ENCODE data around the gene LRP1B. TPM values are rescaled to one million over a fixed set of nuclear protein-coding genes. Genes with fewer than 3 reads are reported as not detected.

LRP1B gene
- total RNA-seq, 2 donors from 2014 or later, result 0.02 TPM; not detected in 1

GRCh38 chr2:142045641-142046040 is 85.2 kb downstream of the LRP1B start:
- no peaks in the 10 kb centered on the region for H3K9me3 ChIP-seq (ENCODE audit: control insufficient read depth, low read length, poor library complexity, severe bottlenecking)
- DNase-seq (no peak), ATAC-seq (no peak)
- H3K4me1 Mint-ChIP-seq, result no peaks in the 10 kb centered on the region
- H3K27ac Mint-ChIP-seq, result no peak overlapping the region
- H3K27me3 Mint-ChIP-seq, result no peaks in the 10 kb centered on the region
- no peaks in the 10 kb centered on the region for H3K36me3 Mint-ChIP-seq (ENCODE audit: low read depth)
- H3K4me3 Mint-ChIP-seq, result no peak overlapping the region

GRCh38 chr2:142044197-142044596 is 86.6 kb downstream of the LRP1B start:
- no peaks in the 10 kb centered on the region for H3K9me3 ChIP-seq (ENCODE audit: control insufficient read depth, low read length, poor library complexity, severe bottlenecking)
- ATAC-seq (no peak), DNase-seq (no peak)
- Mint-ChIP-seq H3K4me3 (no peak overlapping the region), H3K27me3 (no peaks in the 10 kb centered on the region), H3K36me3 (ENCODE audit: low read depth) (no peaks in the 10 kb centered on the region), H3K4me1 (no peaks in the 10 kb centered on the region), H3K27ac (no peak overlapping the region)

GRCh38 chr2:142042536-142043199 is 88.1 kb downstream of the LRP1B start:
- H3K27ac Mint-ChIP-seq, result no peak overlapping the region
- no peaks in the 10 kb centered on the region for H3K27me3 Mint-ChIP-seq
- no peak overlapping the region for H3K4me3 Mint-ChIP-seq
- no peaks in the 10 kb centered on the region for H3K36me3 Mint-ChIP-seq (ENCODE audit: low read depth)
- no peak for ATAC-seq
- DNase-seq, result no peak
- no peaks in the 10 kb centered on the region for H3K4me1 Mint-ChIP-seq
- H3K9me3 ChIP-seq (ENCODE audit: control insufficient read depth, low read length, poor library complexity, severe bottlenecking), result no peaks in the 10 kb centered on the region

GRCh38 chr2:142041996-142042395 is 88.8 kb downstream of the LRP1B start:
- no peaks in the 10 kb centered on the region for H3K9me3 ChIP-seq (ENCODE audit: control insufficient read depth, low read length, poor library complexity, severe bottlenecking)
- H3K4me3 Mint-ChIP-seq, result no peak overlapping the region
- H3K36me3 Mint-ChIP-seq (ENCODE audit: low read depth), result no peaks in the 10 kb centered on the region
- no peaks in the 10 kb centered on the region for H3K27me3 Mint-ChIP-seq
- DNase-seq (no peak), ATAC-seq (no peak)
- no peaks in the 10 kb centered on the region for H3K4me1 Mint-ChIP-seq
- H3K27ac Mint-ChIP-seq, result no peak overlapping the region

- no peak overlapping the region for H3K27ac Mint-ChIP-seq
Observed at GRCh38 chr2:142041105-142041504, 89.7 kb downstream of the LRP1B start.

GRCh38 chr2:142040556-142040955 is 90.3 kb downstream of the LRP1B start:
- Mint-ChIP-seq H3K4me3 (no peak overlapping the region), H3K4me1 (no peaks in the 10 kb centered on the region), H3K27me3 (no peaks in the 10 kb centered on the region), H3K36me3 (ENCODE audit: low read depth) (no peaks in the 10 kb centered on the region), H3K27ac (no peak overlapping the region)
- no peaks in the 10 kb centered on the region for H3K9me3 ChIP-seq (ENCODE audit: control insufficient read depth, low read length, poor library complexity, severe bottlenecking)
- no peak for DNase-seq
- no peak for ATAC-seq

More at GRCh38 chr2:142041105-142041504, 89.7 kb downstream of the LRP1B start:
- H3K9me3 ChIP-seq (ENCODE audit: control insufficient read depth, low read length, poor library complexity, severe bottlenecking), result no peaks in the 10 kb centered on the region
- no peak for DNase-seq
- ATAC-seq, result no peak
- Mint-ChIP-seq H3K4me1 (no peaks in the 10 kb centered on the region), H3K36me3 (ENCODE audit: low read depth) (no peaks in the 10 kb centered on the region), H3K4me3 (no peak overlapping the region), H3K27me3 (no peaks in the 10 kb centered on the region)

DNA sequence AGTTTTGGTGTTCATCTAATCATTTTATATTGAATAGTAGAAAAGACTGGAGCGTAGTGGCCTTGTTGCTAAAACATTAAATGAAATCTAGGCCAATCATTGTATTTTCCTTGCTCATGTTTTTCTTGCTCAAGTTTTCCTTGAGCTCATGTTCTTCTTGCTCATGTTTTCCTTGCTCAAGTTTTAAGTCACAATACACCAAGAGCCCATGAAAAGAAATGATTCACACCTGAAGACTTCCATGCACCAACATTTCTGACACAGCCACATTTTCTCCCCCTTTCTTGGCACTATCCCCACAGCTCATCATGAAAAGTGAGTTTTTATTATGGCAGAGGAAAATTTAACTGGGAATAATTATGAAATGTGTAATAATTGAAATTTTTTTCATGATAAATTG is 92.0 kb downstream of the LRP1B start:
- DNase-seq (no peak), ATAC-seq (no peak)
- Mint-ChIP-seq H3K27ac (no peak overlapping the region), H3K36me3 (ENCODE audit: low read depth) (no peaks in the 10 kb centered on the region), H3K27me3 (no peaks in the 10 kb centered on the region), H3K4me1 (no peaks in the 10 kb centered on the region), H3K4me3 (no peak overlapping the region)
- H3K9me3 ChIP-seq (ENCODE audit: control insufficient read depth, low read length, poor library complexity, severe bottlenecking), result no peaks in the 10 kb centered on the region

GRCh38 chr2:142037744-142038143 is 93.1 kb downstream of the LRP1B start:
- Mint-ChIP-seq H3K4me1 (no peaks in the 10 kb centered on the region), H3K27ac (no peak overlapping the region), H3K27me3 (no peaks in the 10 kb centered on the region), H3K4me3 (no peak overlapping the region), H3K36me3 (ENCODE audit: low read depth) (no peaks in the 10 kb centered on the region)
- ATAC-seq, result no peak
- no peak for DNase-seq
- no peaks in the 10 kb centered on the region for H3K9me3 ChIP-seq (ENCODE audit: control insufficient read depth, low read length, poor library complexity, severe bottlenecking)

DNA sequence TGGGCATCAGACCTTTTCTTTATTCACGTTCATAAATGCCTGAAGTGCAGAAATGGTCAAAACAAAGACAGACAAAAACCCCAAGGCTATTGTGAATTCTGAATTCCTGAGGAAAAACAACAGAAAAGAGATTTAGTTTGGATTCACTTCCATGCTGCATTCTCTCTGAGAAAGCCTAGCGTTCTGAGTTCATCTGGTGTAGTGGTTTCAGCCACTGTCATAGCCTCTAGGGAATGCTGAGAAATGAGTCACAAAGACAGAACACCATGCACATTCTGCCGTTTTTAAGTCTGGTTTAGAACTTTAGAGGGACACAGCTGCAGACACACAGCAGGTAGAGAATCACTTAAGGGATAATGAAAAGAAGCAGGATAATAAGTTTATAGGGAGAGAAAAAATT is 93.8 kb downstream of the LRP1B start:
- H3K27me3 Mint-ChIP-seq, result no peaks in the 10 kb centered on the region
- no peaks in the 10 kb centered on the region for H3K9me3 ChIP-seq (ENCODE audit: control insufficient read depth, low read length, poor library complexity, severe bottlenecking)
- no peaks in the 10 kb centered on the region for H3K36me3 Mint-ChIP-seq (ENCODE audit: low read depth)
- DNase-seq, result no peak
- H3K27ac Mint-ChIP-seq, result no peak overlapping the region
- no peak overlapping the region for H3K4me3 Mint-ChIP-seq
- no peak for ATAC-seq
- H3K4me1 Mint-ChIP-seq, result no peaks in the 10 kb centered on the region

DNA sequence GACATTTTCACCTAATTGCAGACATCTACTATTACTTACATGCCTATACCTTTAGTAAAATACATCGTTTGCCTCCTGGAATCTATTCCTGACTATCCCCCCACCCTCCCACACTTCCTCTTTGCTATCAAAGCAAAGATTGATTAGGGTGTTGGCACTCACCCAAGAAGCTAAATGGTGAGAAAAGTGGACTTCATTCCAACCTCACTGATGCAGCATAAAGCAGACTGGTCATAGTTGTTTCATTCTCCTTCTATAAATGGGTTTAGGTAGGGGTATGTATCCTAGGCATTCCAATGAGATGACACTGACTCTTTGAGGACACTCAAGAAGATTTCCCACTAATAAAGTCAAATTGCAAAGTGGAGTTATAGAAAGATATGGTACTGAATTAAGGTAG is 97.4 kb downstream of the LRP1B start:
- DNase-seq (no peak), ATAC-seq (no peak)
- H3K36me3 Mint-ChIP-seq (ENCODE audit: low read depth), result no peaks in the 10 kb centered on the region
- no peaks in the 10 kb centered on the region for H3K27me3 Mint-ChIP-seq
- no peak overlapping the region for H3K27ac Mint-ChIP-seq
- H3K9me3 ChIP-seq (ENCODE audit: control insufficient read depth, low read length, poor library complexity, severe bottlenecking), result no peaks in the 10 kb centered on the region
- no peak overlapping the region for H3K4me3 Mint-ChIP-seq
- H3K4me1 Mint-ChIP-seq, result no peaks in the 10 kb centered on the region

GRCh38 chr2:142031656-142032055 is 99.2 kb downstream of the LRP1B start:
- H3K36me3 Mint-ChIP-seq (ENCODE audit: low read depth), result no peaks in the 10 kb centered on the region
- no peaks in the 10 kb centered on the region for H3K4me1 Mint-ChIP-seq
- H3K27me3 Mint-ChIP-seq, result no peaks in the 10 kb centered on the region
- H3K27ac Mint-ChIP-seq, result no peak overlapping the region
- H3K4me3 Mint-ChIP-seq, result no peak overlapping the region
- H3K9me3 ChIP-seq (ENCODE audit: control insufficient read depth, low read length, poor library complexity, severe bottlenecking), result no peaks in the 10 kb centered on the region
- ATAC-seq, result no peak
- no peak for DNase-seq

DNA sequence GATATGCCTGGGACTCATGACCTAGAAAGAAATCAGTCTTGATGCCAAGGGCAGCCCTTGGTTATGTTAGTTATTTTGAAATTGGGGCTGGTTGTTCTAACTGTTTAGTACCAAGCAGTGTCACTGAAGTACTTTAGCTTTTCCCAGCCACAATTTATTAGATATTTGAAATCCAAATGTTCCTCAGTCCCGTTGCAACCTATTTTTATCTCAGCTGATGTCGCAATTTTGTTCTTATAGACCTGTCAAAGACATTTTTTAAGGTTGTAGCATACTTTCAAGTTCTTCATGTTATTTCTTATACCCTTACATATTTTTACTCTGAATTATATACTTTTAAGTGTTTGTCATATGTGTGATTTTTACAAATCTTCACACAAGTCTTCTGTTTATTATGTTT is 100.1 kb downstream of the LRP1B start:
- H3K27me3 Mint-ChIP-seq, result no peaks in the 10 kb centered on the region
- H3K4me1 Mint-ChIP-seq, result no peaks in the 10 kb centered on the region
- no peak for DNase-seq
- H3K27ac Mint-ChIP-seq, result no peak overlapping the region
- no peak overlapping the region for H3K4me3 Mint-ChIP-seq
- no peaks in the 10 kb centered on the region for H3K36me3 Mint-ChIP-seq (ENCODE audit: low read depth)
- no peak for ATAC-seq
- no peaks in the 10 kb centered on the region for H3K9me3 ChIP-seq (ENCODE audit: control insufficient read depth, low read length, poor library complexity, severe bottlenecking)

DNA sequence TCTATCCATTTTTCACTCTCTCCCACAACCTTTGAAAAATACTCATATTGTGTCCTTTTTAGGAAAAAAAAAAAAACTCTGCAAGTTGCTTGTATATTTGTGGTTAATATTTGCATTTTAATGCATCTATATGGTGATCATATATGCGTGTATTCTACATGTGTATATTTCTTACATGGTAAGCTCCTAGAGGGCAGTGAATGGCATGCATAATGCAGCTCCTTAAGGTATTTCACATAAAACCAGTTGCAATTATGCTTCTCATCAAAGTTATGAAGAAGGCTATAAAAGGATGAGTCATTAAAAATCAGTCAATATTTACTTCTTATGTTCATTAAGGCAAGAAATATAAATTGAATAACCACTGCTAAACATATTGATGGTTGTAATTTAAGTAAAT is 100.8 kb downstream of the LRP1B start:
- H3K27ac Mint-ChIP-seq, result no peak overlapping the region
- H3K27me3 Mint-ChIP-seq, result no peaks in the 10 kb centered on the region
- no peaks in the 10 kb centered on the region for H3K4me1 Mint-ChIP-seq
- H3K36me3 Mint-ChIP-seq (ENCODE audit: low read depth), result no peaks in the 10 kb centered on the region
- H3K9me3 ChIP-seq (ENCODE audit: control insufficient read depth, low read length, poor library complexity, severe bottlenecking), result no peaks in the 10 kb centered on the region
- DNase-seq (no peak), ATAC-seq (no peak)
- no peak overlapping the region for H3K4me3 Mint-ChIP-seq

- H3K36me3 Mint-ChIP-seq (ENCODE audit: low read depth), result no peaks in the 10 kb centered on the region
- no peak overlapping the region for H3K27ac Mint-ChIP-seq
- DNase-seq (no peak), ATAC-seq (no peak)
- H3K4me3 Mint-ChIP-seq, result no peak overlapping the region
- H3K4me1 Mint-ChIP-seq, result no peaks in the 10 kb centered on the region
- H3K9me3 ChIP-seq (ENCODE audit: control insufficient read depth, low read length, poor library complexity, severe bottlenecking), result no peaks in the 10 kb centered on the region
- H3K27me3 Mint-ChIP-seq, result no peaks in the 10 kb centered on the region
Observed at GRCh38 chr2:142025394-142025793, 105.4 kb downstream of the LRP1B start.

All from T-helper 17 cell (primary cell).